GM19372 (cell line): ENCODE measurements around the gene OR2W3.

ENCODE experiments used
- ATAC-seq: cut with Tn5 transposase; IDR thresholded peaks from one replicate; pipeline ENCODE4 v1.9.1; 2021; ENCODE audit warnings: mild to moderate bottlenecking, low read depth, moderate library complexity; ENCODE audit not compliant: unreplicated experiment

Gene OR2W3

GRCh38 chr1:247895163-247895637, at the start of gene OR2W3:
Gene OR2W3, plus strand, starts transcription at chr1:247895587. Its CDS starts 0 bp downstream, at chr1:247895587.
- ATAC-seq, result no peak

DNA sequence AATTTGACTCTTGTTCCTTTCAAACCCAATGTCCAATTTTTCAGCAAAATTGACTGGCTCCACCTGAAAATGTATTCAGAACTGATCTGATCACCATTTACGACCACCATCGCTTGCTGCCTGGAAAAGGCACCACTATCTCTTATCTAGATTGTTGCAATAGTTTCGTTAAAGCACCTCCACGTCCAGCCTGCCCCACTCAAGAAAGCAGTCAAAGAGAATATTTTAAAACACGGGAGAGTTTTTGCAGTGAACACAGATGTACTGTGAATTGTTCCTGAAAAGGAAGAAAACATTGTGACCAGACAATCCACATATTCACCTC, 49.7 kb upstream of the OR2W3 start:
- ATAC-seq, result no peak

- ATAC-seq, result no peak
Observed at GRCh38 chr1:247848346-247848745, 47.0 kb upstream of the OR2W3 start.

- no peak for ATAC-seq
Observed at GRCh38 chr1:247849616-247850015, 45.8 kb upstream of the OR2W3 start.

GRCh38 chr1:247854899-247855545, 40.4 kb upstream of the OR2W3 start:
- ATAC-seq, result no peak

DNA sequence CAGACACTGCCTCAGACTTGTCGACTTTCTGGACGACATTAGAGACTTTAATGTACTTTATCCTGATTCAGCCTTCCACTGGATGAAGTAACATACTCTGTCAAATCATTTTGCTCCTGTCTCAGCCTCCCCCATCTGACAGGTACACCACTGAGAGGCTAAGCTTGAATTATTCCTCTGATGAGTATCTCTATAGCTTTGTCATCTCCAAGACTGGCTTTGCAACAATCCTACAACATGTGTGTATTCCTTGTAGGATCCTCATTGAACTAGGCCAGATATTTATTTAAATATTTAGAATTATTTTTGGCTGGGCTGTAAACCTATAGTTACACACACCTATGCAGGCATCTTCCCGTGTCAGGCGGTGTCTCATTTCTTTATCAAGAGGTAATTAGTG, 39.5 kb upstream of the OR2W3 start:
- ATAC-seq, result no peak

- no peak for ATAC-seq
Observed at GRCh38 chr1:247857069-247857984, 38.1 kb upstream of the OR2W3 start, which contains the start of gene TRIM58. Gene TRIM58, plus strand, starts transcription at chr1:247857187. Its CDS starts 60 bp downstream, at chr1:247857247.

GRCh38 chr1:247857985-247858619, 37.3 kb upstream of the OR2W3 start:
- no peak for ATAC-seq

DNA sequence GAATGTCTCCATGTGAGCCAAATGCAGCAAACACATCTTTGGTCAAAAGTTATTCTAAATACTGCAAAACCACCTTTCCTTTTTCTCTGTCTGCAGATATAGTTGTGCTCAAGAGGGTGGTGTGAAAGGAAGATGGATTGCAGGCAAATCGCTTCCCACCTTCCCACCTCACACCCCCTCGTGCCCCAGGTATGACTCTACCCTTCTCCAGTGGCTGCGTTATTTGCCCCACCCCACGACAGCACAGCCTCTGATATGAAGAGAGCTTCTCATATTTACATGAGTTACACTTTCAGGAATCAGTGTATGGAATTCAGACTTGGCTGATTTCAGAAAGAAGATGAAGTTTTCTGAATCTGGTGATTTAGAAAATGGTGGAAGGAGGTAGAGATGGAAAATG, 32.6 kb upstream of the OR2W3 start:
- ATAC-seq, result no peak

DNA sequence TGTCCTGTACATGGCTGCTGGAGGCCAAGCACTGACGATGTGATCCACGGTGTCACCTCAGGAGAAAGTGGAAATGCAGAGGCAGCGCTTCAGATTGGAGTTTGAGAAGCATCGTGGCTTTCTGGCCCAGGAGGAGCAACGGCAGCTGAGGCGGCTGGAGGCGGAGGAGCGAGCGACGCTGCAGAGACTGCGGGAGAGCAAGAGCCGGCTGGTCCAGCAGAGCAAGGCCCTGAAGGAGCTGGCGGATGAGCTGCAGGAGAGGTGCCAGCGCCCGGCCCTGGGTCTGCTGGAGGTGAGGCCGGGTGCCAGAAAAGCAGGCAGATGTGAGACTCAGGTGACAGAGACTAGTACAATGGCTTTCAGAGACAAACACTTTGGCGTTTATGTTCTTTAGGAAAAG, 30.7 kb upstream of the OR2W3 start:
- no peak for ATAC-seq

DNA sequence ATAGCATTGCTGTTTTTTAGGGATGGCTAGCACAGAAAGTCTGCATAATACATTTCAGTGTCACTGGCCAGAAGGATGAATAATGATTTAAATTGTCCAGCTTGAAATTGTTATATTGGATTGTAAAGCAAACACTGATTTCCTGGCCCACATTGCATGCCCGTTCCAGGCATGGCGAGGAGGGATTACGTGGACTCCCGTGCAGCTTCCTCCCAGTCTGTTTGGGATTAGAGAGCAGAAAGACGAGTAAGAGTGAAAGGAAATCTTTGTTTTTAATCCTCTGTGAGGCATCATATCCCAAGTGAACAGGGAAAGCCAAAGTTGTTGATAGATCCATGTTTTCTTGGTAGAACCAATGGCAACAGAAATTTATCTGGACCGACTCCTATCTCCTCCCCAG, 30.0 kb upstream of the OR2W3 start:
- no peak for ATAC-seq

- ATAC-seq, result no peak
Observed at GRCh38 chr1:247883346-247883745, 12.0 kb upstream of the OR2W3 start.

DNA sequence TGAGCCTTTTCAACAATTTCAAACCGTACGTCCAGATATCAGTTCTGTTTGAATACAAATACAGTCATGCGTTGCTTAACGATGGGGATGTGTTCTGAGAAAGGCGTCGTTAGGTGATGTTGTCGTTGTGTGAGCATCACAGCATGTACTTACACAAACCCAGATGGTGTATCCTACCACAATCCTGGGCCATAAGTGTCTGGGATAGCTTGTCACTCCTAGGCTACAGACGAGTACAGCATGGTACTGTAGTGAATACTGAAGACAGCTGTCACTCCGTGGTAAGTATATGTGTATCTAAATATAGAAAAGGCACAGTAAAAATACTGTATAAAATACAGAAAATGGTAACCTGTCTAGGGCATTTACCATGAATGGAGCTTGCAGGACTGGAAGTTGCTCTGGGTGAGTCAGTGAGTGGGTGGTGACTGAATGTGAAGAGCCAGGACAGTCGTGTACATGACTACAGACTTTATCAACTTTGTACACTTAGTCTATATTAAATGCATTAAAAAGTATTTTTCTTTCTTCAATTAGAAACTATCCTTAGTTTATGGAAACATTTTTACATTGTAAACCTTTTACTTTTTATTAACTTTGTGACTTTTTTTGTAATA, 10.5 kb upstream of the OR2W3 start:
- no peak for ATAC-seq

DNA sequence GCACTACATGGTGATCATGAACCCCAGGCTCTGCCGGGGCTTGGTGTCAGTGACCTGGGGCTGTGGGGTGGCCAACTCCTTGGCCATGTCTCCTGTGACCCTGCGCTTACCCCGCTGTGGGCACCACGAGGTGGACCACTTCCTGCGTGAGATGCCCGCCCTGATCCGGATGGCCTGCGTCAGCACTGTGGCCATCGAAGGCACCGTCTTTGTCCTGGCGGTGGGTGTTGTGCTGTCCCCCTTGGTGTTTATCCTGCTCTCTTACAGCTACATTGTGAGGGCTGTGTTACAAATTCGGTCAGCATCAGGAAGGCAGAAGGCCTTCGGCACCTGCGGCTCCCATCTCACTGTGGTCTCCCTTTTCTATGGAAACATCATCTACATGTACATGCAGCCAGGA, 589 bp downstream of the OR2W3 start:
- ATAC-seq, result no peak

DNA sequence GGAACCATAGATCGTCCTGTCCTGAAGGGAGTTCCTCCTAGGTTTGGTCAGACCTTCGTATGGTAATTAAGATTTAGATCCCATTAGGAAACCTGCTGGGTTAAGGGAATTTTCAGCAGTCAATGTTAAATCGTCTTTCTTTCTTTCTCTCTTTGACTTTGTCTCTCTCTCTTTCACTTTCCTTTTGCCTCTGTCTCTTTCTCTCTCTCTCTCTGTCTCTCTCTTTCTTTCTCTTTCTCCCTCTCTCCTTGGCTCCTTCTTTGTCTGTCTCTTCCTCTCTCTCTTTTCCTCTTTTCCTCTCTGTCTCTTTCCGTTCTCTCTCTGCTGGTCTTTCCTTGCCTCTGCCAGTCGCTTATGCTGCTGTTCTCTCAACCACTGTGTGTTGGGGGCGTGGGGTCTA, 8.7 kb downstream of the OR2W3 start:
- ATAC-seq, result no peak

DNA sequence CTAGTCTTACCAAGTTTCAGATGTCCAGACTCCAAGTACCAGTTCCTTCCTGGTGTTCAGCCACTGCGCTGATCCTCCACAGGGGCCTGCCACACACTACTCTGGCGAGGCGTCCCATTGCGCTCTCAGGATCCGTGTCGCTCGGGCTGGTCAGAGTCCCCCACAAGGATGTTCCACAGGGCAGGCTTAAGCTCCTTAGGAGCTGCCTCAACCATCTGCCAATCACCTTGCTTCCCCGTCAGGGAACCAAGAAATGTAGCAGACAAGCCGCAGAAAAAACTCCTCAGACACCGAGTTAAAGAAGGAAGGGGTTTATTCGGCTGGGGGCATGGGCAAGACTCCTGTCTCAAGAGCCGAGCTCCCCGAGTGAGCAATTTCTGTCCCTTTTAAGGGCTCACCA, 9.8 kb downstream of the OR2W3 start:
- ATAC-seq, result no peak

- no peak for ATAC-seq
Observed at GRCh38 chr1:247905910-247906503, 10.6 kb downstream of the OR2W3 start.

GRCh38 chr1:247906504-247907047, 11.2 kb downstream of the OR2W3 start:
- no peak for ATAC-seq

GRCh38 chr1:247908766-247909165, 13.4 kb downstream of the OR2W3 start:
- ATAC-seq, result no peak

- ATAC-seq, result no peak
Observed at GRCh38 chr1:247913786-247914185, 18.4 kb downstream of the OR2W3 start.
